GM18499 (cell line): Measurements from ENCODE around the gene CUZD1.

ENCODE experiments used
- ATAC-seq: cut with Tn5 transposase; IDR thresholded peaks from one replicate; pipeline ENCODE4 v1.9.1; 2021; ENCODE audit warnings: moderate number of reproducible peaks; ENCODE audit not compliant: insufficient read depth, unreplicated experiment

CUZD1 gene

DNA sequence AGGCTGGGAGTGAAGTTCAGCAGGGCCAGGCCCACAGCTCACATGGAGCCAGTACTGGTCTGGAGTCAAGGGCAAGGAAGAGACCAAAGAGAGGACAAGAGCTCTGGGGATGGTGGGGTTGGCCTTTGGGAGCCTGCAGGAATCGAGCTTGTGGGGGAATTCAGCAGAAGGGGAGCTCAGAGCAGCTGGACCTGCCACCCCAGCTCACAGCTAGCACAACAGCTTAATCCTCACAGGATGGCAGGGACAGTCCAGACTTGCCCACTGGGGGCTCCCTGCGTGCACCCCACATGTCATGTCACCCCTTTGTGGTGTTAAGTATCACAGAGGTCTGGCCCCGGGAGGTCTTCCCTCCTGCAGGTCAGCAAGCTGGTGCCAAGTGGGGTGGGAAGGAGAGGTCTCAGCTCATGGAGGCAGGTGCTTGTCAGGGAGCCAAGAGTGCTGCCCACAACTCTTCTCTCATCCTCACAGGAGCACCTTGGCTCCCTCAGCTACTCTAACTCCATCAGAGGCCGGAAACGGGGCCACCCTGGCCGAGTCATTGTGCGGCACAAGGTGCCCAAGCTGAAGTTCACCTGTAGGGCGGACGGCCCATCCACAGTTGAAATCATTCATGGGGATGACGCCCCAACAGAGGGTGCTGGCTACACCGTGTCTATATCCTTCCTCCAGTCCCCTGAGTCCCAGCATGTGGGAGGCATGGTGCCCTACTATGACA, 22.5 kb downstream of the CUZD1 start:
- no peak for ATAC-seq

DNA sequence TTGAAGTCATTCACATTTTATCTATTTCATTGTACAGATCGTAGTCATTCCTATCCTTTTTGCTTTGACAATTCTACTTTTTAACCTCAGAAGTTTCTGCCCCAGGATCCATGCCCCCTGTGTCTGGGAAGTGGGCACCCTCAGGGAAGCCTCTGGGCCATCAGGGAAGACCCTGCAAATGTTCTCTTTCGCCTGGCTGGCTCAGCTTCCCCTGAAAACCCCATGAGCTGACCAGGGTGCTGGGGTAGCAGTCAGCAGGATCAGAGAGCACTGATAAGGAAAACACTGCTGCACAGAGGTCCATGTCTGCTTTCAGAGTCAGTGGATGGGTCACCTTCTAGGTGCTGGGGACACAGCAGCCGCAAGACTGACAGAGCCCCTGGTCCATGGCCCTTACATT, 23.8 kb downstream of the CUZD1 start:
- no peak for ATAC-seq

DNA sequence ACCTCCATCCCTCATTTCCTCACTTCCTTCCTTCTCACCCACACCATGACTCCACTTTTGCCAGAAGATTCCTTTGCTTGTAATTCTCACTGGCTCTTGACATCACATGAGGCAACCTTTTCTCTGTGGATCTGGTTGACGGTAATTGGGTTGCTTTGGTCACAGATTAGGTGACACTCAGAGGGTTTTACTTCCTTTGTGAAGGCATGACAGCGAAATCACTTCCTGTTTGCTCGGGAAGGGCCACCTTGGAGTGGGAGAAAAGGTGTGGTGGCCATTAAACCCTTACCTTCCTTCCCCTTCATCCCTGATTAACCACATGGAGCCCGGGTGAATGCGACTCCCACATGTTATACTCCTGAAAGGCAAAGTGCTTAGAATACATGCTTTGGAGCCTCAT, 30.2 kb downstream of the CUZD1 start:
- ATAC-seq = no peak

DNA sequence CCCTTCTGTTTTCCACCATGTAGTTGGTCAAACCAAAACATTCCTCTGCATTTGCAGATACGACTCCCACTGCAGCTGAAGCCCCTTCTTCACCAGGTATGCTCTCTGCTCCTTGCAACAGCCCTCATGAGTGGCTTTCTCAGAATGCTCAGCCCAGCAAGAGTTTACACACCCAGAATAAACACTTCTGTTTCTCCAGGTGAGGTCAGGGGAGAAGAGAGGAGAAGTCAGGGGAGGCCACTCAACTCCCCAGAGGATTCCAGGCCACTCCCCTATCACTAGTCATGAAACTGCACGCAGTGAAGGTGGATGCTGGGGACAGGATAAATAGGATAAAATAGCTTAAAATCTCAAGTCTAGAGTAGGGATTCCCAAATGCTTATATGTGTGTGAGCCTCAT, 31.2 kb downstream of the CUZD1 start:
- no peak for ATAC-seq

DNA sequence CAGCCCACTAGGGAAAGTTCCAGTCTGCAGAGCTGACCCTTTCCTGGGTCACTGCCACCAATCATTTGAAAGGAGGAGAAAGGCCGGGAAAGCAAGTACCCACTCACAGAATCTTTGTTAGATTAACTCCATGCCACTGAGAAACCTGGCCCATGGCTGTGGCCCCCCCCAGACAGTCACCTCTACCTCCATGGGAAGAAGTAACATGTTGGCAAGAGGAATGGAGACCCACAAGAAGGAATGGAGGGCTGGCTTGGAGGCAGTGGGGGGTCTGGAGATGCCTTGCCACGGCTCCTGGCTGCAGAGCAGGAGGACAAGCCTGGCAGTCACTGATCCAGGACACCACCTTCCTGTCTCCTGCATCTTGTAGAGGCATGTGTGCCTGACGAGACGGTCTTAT, 32.9 kb downstream of the CUZD1 start:
- no peak for ATAC-seq

DNA sequence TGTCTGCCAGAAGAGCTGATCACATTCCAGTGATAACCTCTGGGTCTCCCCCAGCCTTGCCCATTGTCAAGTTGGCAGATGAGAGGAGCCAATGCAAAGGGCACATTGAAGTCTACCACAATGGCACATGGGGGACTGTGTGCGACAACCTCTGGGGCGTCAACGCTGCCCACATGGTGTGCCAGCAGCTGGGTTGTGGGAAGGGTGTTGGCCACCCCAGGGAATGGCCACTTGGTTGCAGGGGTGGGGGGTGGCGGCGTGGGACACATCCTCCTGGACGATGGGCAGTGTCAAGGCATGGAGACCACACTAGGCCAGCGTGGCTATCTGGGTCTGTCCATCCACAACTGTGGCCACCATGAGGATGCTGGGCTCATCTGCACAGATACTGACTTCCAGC, 43.4 kb downstream of the CUZD1 start:
- ATAC-seq = no peak

DNA sequence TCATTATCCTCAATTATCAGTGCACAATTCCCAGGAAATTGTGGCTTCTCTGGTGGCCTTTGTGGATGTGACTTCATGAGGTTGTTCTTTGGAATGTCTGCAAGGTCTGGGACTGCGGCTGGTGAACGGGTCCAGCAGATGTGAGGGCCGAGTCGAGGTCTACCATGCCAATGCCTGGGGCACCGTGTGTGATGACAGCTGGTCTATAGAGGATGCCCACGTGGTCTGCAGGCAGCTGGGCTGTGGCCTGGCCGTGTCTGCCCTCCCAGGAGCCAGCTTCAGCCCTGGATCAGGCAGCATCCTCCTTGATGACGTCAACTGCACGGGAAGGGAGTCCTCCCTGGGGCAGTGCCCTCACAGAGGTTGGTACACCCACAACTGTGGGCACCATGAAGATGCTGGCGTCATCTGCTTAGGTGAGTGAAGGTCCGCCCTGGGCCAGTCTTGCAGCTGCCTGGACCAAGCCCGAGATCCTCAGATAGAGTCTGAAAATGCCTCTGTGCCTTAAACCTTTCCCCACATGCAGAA, 46.9 kb downstream of the CUZD1 start:
- no peak for ATAC-seq

DNA sequence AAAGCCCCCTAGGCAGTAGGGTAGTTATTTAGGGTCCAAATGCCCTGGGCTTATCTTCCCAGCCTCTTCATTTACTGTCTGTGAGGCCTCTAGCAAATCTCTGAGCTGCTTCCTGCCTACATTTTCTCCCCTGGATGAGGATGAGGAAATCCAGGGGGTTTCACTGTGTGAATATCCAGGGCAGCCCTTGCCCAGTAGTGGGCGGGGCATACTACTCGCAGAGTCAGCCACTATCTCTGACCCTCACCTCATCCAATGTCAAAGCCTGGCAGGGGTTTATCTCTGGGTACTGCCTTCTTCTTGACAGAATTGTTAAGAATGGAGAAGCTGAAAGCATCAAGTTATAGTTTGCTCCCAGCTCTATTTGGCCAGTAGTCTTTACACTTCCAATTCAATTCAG, 48.9 kb downstream of the CUZD1 start:
- no peak for ATAC-seq

DNA sequence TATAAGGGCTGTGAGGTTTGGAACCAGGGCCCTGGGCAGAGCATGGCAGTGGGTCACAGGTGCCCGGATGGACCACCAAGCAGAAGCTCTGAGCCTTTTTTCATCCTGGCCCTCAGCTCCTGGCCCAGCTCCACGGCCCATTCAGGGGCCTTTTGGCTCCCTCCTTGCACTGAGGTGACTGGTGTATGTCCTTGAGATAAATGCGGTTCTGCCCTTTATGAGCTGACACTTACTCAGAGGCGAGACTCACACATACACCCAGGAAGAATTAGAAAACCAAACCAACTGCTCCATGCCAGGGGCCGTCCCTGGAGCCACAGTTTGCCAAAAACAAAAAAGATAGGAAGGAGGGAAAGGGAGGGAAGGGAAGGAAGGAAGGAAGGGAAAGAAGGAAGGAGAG, 49.7 kb downstream of the CUZD1 start:
- no peak for ATAC-seq

DNA sequence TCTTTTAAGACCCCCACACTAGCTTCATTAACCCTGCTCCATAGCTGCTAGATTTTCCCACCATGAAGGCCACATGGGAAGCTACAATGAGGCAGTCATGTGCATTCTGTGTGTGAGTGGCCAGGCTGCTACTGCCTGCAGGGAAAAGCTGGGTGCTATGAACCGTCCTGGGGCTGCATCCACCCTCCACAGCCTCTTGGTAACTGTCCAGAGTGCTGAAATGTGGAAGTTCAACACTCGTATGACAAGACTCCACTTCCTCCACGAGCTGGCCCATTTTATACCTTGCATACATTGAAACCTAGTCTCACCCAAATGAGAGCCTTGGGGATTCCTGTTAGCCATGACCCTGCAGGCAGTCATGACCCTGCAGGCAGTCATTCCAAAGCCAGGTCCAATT, 59.4 kb downstream of the CUZD1 start:
- ATAC-seq = no peak

DNA sequence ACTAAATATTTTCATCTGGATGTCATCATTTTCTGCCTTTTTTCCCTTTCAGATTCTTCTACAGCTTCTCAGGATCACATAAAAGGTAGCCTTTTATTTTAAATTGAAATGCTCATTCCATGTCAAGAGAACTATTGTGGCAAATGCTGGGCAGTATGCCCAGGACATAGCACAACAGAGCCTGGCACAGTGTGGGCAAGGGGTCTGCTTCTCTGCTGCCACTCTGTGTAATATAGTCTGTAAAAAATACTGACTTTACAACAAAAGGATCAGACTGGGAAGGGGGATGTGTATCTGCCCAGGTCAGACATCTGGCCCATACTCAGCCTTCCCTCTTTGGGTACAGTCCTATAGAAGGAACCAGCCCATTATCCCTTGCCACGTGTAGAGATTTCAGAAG, 62.7 kb downstream of the CUZD1 start:
- ATAC-seq = no peak
